Stimulated activated CD8-positive, alpha-beta memory T cell treated with anti-CD3 and anti-CD28 coated beads, Interleukin-2, amount 100 ng/mL, for 48 hours (primary cell): ENCODE results near the gene THEM4.
"Not testable (repeated sequence)": the region's sequence is repeated elsewhere in the genome, so short reads cannot be mapped to it uniquely, and the experiment has no call there.

Experiments used
- DNase-seq, 2 donors: peaks; one replicate each; pipeline ENCODE4 v3.0.0-alpha.2; 2020; ENCODE audit warnings: low read depth in 2 of 2

Gene THEM4

GRCh38 chr1:151893176-151893924 lies 16.0 kb downstream of the THEM4 start:
- DNase-seq = no peak

GRCh38 chr1:151892190-151892589 lies 17.1 kb downstream of the THEM4 start:
- no peak for DNase-seq

GRCh38 chr1:151891512-151891911 lies 17.8 kb downstream of the THEM4 start:
- DNase-seq = no peak

- DNase-seq = no peak
Measured at GRCh38 chr1:151888972-151889570, 20.2 kb downstream of the THEM4 start.

- no peak for DNase-seq
Measured at GRCh38 chr1:151887028-151887427, 22.3 kb downstream of the THEM4 start.

- no peak for DNase-seq
Measured at GRCh38 chr1:151885479-151885878, 23.8 kb downstream of the THEM4 start.

- DNase-seq = not testable (repeated sequence)
Measured at GRCh38 chr1:151884879-151885278, 24.4 kb downstream of the THEM4 start.

- DNase-seq = not testable (repeated sequence)
Measured at GRCh38 chr1:151884445-151884844, 24.9 kb downstream of the THEM4 start.

- DNase-seq = not testable (repeated sequence)
Measured at GRCh38 chr1:151883898-151884297, 25.4 kb downstream of the THEM4 start.

GRCh38 chr1:151882918-151883317 lies 26.4 kb downstream of the THEM4 start:
- not testable (repeated sequence) for DNase-seq

GRCh38 chr1:151882466-151882865 lies 26.8 kb downstream of the THEM4 start:
- DNase-seq = no peak

- DNase-seq = no peak
Measured at GRCh38 chr1:151881479-151881878, 27.8 kb downstream of the THEM4 start.

GRCh38 chr1:151875419-151876097 lies 33.8 kb downstream of the THEM4 start:
- DNase-seq = no peak

GRCh38 chr1:151872776-151873175 lies 36.5 kb downstream of the THEM4 start:
- DNase-seq = not testable (repeated sequence)

GRCh38 chr1:151871284-151872030 lies 37.9 kb downstream of the THEM4 start:
- DNase-seq = no peak

GRCh38 chr1:151868486-151868885 lies 40.8 kb downstream of the THEM4 start:
- no peak for DNase-seq

GRCh38 chr1:151867765-151868411 lies 41.4 kb downstream of the THEM4 start:
- no peak for DNase-seq

GRCh38 chr1:151867321-151867720 lies 42.0 kb downstream of the THEM4 start:
- DNase-seq = no peak

- DNase-seq = no peak
Measured at GRCh38 chr1:151864411-151864810, 44.9 kb downstream of the THEM4 start.

- no peak for DNase-seq
Measured at GRCh38 chr1:151862604-151863003, 46.7 kb downstream of the THEM4 start.

- no peak for DNase-seq
Measured at GRCh38 chr1:151860504-151861187, 48.7 kb downstream of the THEM4 start.
